ENCODE results near the gene KIZ.

DNA sequence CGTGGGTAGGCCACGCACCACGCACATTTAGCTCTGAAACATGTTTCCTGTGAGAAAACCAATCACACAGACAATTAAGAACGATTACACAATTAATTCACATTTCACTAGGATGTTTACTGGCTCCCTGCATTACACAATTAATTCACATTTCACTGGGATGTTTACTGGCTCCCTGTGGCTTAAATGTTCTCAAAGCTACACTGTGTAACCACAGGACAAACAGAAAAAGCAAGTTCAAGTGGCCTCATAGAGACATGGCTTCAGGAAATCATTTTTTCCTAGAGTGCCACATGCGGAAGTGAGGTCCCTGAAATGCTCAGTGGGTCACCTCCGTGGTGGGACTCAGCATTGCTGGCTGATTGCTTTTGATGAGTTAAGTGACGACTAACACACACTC, 115.5 kb downstream of the KIZ start:
- TF ChIP-seq, protein P1, sequence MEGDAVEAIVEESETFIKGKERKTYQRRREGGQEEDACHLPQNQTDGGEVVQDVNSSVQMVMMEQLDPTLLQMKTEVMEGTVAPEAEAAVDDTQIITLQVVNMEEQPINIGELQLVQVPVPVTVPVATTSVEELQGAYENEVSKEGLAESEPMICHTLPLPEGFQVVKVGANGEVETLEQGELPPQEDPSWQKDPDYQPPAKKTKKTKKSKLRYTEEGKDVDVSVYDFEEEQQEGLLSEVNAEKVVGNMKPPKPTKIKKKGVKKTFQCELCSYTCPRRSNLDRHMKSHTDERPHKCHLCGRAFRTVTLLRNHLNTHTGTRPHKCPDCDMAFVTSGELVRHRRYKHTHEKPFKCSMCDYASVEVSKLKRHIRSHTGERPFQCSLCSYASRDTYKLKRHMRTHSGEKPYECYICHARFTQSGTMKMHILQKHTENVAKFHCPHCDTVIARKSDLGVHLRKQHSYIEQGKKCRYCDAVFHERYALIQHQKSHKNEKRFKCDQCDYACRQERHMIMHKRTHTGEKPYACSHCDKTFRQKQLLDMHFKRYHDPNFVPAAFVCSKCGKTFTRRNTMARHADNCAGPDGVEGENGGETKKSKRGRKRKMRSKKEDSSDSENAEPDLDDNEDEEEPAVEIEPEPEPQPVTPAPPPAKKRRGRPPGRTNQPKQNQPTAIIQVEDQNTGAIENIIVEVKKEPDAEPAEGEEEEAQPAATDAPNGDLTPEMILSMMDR (IDR thresholded peaks at IDR 0.05): no peak
- TF ChIP-seq POLR2A (IDR thresholded peaks at IDR 0.05): no peak

All from upper lobe of left lung (tissue), 4 donors.